HepG2 (cell line): Measurements from ENCODE around the gene OR2V2. TPM values are rescaled to one million over a fixed set of nuclear protein-coding genes. Genes with fewer than 3 reads are reported as not detected.

Experiments used
- ATAC-seq: fragments of 200-7000 bp; cut with Tn5 transposase; 3 replicates; pipeline ENCODE4 v1.9.1; 2020; ENCODE audit warnings: mild to moderate bottlenecking, moderate library complexity
- BruUV-seq: library from RNA; stranded (reverse); fragments of 400-500 nt; replicated peaks from 2 replicates; lab custom pipeline; 2021; lab: Mats Ljungman, UMichigan
- CTCF ChIA-PET: fragments of 300-600 bp; formaldehyde crosslinking; extraction: SDS; loops from one replicate; lab custom pipeline; 2021; ENCODE audit warnings: low total read pairs, inconsistent platforms, low intra/inter-chr PET ratio; lab: Yijun Ruan, JAX
- POLR2A ChIA-PET: fragments of 350-600 bp; sonication (Branson Sonifier 250); formaldehyde crosslinking; loops from one replicate; lab custom pipeline; 2020; ENCODE audit warnings: antibody characterized with exemption, inconsistent platforms; lab: Yijun Ruan, JAX
- DNase-seq: peaks from one replicate; pipeline ENCODE4 v3.0.0-alpha.2; 2015; ENCODE audit warnings: low spot score
- FAIRE-seq: peaks from 3 replicates; lab custom pipeline; 2011; peaks lifted over from hg19 to GRCh38; lab: Jason Lieb, UNC
- H2AFZ ChIP-seq: one replicate; pipeline ENCODE4 v1.6.1; 2011; ENCODE audit warnings: low read length, inconsistent platforms
- H3K27ac ChIP-seq: fragments of 300-600 bp; 3 replicates; pipeline ENCODE4 v1.8.0; 2011; ENCODE audit warnings: mixed run types, mild to moderate bottlenecking, mixed read lengths, low read length, inconsistent platforms; ENCODE audit not compliant: insufficient read depth; ENCODE audit errors: extremely low read length
- H3K27me3 ChIP-seq, 2 experiments: fragments of 200-600 bp in 1 of 2; 2 replicates in 1 of 2; 3 replicates in 1 of 2; pipeline versions ENCODE4 v1.6.0 to v1.8.0; 2011; ENCODE audit warnings: low read length in 2 of 2, mild to moderate bottlenecking in 2 of 2, moderate library complexity in 2 of 2, inconsistent platforms in 1 of 2; ENCODE audit not compliant: insufficient read depth in 2 of 2, control insufficient read depth in 1 of 2
- H3K36me3 ChIP-seq, 2 experiments: fragments of 200-600 bp in 1 of 2; replicated peaks in 1 of 2; 2 replicates in 1 of 2; 3 replicates in 1 of 2; pipeline versions ENCODE4 v1.5.1 to v1.8.0; 2011; ENCODE audit warnings: low read length in 2 of 2, inconsistent platforms in 1 of 2; ENCODE audit not compliant: insufficient read depth in 2 of 2, control insufficient read depth in 1 of 2
- H3K4me1 ChIP-seq: 2 replicates; pipeline ENCODE4 v1.5.1; 2012; ENCODE audit warnings: low read length, inconsistent platforms; ENCODE audit not compliant: insufficient read depth
- H3K4me2 ChIP-seq: 2 replicates; pipeline ENCODE4 v1.6.0; 2011; ENCODE audit warnings: low read depth, low read length, inconsistent platforms
- H3K4me3 ChIP-seq, 3 experiments: fragments of 200-600 bp in 1 of 3; sonication (generic), shearing (Covaris generic) in 1 of 3; replicated peaks in 1 of 3; 2 replicates each; pipeline ENCODE4 v1.5.1; 2011 to 2016; ENCODE audit warnings: low read length in 3 of 3, inconsistent platforms in 2 of 3, low read depth in 2 of 3, mild to moderate bottlenecking in 2 of 3, control low read depth in 1 of 3, mixed read lengths in 1 of 3; ENCODE audit not compliant: insufficient read depth in 1 of 3
- H3K79me2 ChIP-seq: one replicate; pipeline ENCODE4 v1.6.1; 2011; ENCODE audit warnings: low read length, inconsistent platforms; ENCODE audit not compliant: insufficient read depth
- H3K9ac ChIP-seq: 2 replicates; pipeline ENCODE4 v1.6.0; 2011; ENCODE audit warnings: mild to moderate bottlenecking, low read depth, low read length, inconsistent platforms; ENCODE audit not compliant: insufficient read depth
- H3K9me3 ChIP-seq: 2 replicates; pipeline ENCODE4 v1.5.1; 2012; ENCODE audit warnings: mild to moderate bottlenecking, low read length
- H4K20me1 ChIP-seq: 2 replicates; pipeline ENCODE4 v1.6.0; 2011; ENCODE audit warnings: inconsistent platforms, mild to moderate bottlenecking, low read length, moderate library complexity; ENCODE audit not compliant: insufficient read depth
- ATM ChIP-seq: fragments of 450-650 bp; IDR thresholded peaks from 2 replicates; pipeline ENCODE4 v1.7.1; 2017; ENCODE audit warnings: mild to moderate bottlenecking, borderline replicate concordance
- ELF1 ChIP-seq: sonication (generic); formaldehyde crosslinking; IDR thresholded peaks from 2 replicates; pipeline ENCODE4 v1.4.0; 2020; ENCODE audit warnings: missing genetic modification reagents
- KLF15 ChIP-seq: sonication (generic); formaldehyde crosslinking; IDR thresholded peaks from 2 replicates; pipeline ENCODE4 v1.8.1; 2023; ENCODE audit warnings: borderline replicate concordance, mild to moderate bottlenecking, inconsistent platforms, missing genetic modification reagents, mixed read lengths
- MYC ChIP-seq: sonication (generic); formaldehyde crosslinking; IDR thresholded peaks from 2 replicates; pipeline ENCODE4 v1.9.0; 2021; ENCODE audit warnings: missing genetic modification reagents, borderline replicate concordance
- NR3C1 ChIP-seq: sonication (generic); formaldehyde crosslinking; IDR thresholded peaks from 2 replicates; pipeline ENCODE4 v1.4.0; 2020; ENCODE audit warnings: missing genetic modification reagents
- ONECUT2 ChIP-seq: sonication (generic); formaldehyde crosslinking; IDR thresholded peaks from 2 replicates; pipeline ENCODE4 v1.4.0; 2020; ENCODE audit warnings: missing genetic modification reagents
- RBM39 ChIP-seq: fragments of 200-400 bp; formaldehyde crosslinking; IDR thresholded peaks from one replicate; pipeline ENCODE4 v1.6.1; 2018; ENCODE audit warnings: antibody characterized with exemption, mild to moderate bottlenecking, low read depth, low read length; ENCODE audit not compliant: poor library complexity, severe bottlenecking
- ZBTB14 ChIP-seq: sonication (generic); formaldehyde crosslinking; IDR thresholded peaks from 2 replicates; pipeline ENCODE4 v1.4.0; 2020; ENCODE audit warnings: missing genetic modification reagents
- ZNF598 ChIP-seq: sonication (generic); formaldehyde crosslinking; IDR thresholded peaks from 2 replicates; pipeline ENCODE4 v1.5.1; 2020; ENCODE audit warnings: mild to moderate bottlenecking, missing genetic modification reagents, borderline replicate concordance
- ZNF672 ChIP-seq: sonication (generic); formaldehyde crosslinking; IDR thresholded peaks from 2 replicates; pipeline ENCODE4 v1.8.1; 2022; ENCODE audit warnings: missing genetic modification reagents
- ZNF747 ChIP-seq: sonication (generic); formaldehyde crosslinking; IDR thresholded peaks from 2 replicates; pipeline ENCODE4 v1.8.1; 2023; ENCODE audit warnings: missing genetic modification reagents, mild to moderate bottlenecking, borderline replicate concordance
- WGBS: methylation state at CpG from one replicate; pipeline ENCODE4 v1.1.6; 2017; ENCODE audit warnings: low lambda C conversion rate; 5-methylcytosine and 5-hydroxymethylcytosine counted together
- in situ Hi-C: cut with HindIII; loops from 2 replicates; pipeline ENCODE4 v1.10.0; 2017; ENCODE audit warnings: low pct_unique_long_range_greater_than_20kb; ENCODE audit not compliant: extremely low pct_ligation_motif_present
- intact Hi-C: fragments of 100-400 bp; cut with micrococcal nuclease; formaldehyde crosslinking; loops from one replicate; pipeline ENCODE4 v1.10.0; 2022; ENCODE audit not compliant: unreplicated experiment
- polyA plus RNA-seq, 8 experiments: library from polyadenylated mRNA; depleted of rRNA in 3 of 8; stranded (reverse) in 7 of 8; unstranded in 1 of 8; fragments of >200 nt; fragmentation: Illumina TruSeq in 4 of 8; extraction: Trizol in 4 of 8; gene quantifications; 2 replicates each; pipeline versions ENCODE4 v1.2.1 to v1.2.3, GENCODE V29; 2011 to 2016; ENCODE audit warnings: low read depth in 4 of 8, missing spikeins in 1 of 8, mixed read lengths in 1 of 8; ENCODE audit not compliant: insufficient read depth in 1 of 8
- total RNA-seq, 5 experiments: library from RNA; depleted of rRNA; stranded (reverse); fragments of >200 nt; fragmentation: Illumina TruSeq; extraction: Trizol; gene quantifications; 2 replicates each; pipeline ENCODE4 v1.2.3, GENCODE V29; 2016; ENCODE audit warnings: low read depth in 1 of 5
- TF ChIP-seq, protein P1 (sequence below): sonication (generic); formaldehyde crosslinking; IDR thresholded peaks from 2 replicates; pipeline ENCODE4 v1.4.0; 2020; ENCODE audit warnings: missing genetic modification reagents
- TF ChIP-seq, protein P2 (sequence below): sonication (generic); formaldehyde crosslinking; IDR thresholded peaks from 2 replicates; pipeline ENCODE4 v1.5.1; 2020; ENCODE audit warnings: mild to moderate bottlenecking, missing genetic modification reagents, moderate library complexity
- TF ChIP-seq, protein P3 (sequence below): IDR thresholded peaks from 2 replicates; pipeline ENCODE4 v1.6.1; 2016; ENCODE audit warnings: missing compliant biosample characterization, missing genetic modification reagents, borderline replicate concordance

OR2V2 gene
- total and polyA plus RNA-seq, 2 of the 13 experiments (the other 11 are each of a cell fraction or from before 2014, with no cell fraction given): not detected

DNA sequence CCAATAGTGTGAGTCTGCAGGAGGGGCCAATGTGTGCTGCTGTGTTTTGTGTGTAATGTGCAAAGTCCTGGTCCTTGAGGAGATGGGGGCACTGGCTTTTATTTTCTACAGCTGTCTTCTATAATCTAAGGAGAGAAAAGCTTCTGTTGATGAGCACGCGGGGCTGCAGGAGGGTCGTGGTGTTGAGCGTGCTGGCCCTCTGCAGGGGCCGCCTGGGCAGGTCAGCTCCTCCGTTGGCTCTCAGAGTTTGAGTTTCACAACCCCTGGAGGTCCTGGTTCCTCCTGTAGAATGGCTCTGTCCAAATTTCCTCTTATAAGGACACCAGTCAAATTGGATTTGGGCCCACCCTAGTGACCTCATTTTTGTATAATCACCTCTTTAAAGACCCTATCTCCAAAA is 29.0 kb upstream of the OR2V2 start:
- in situ Hi-C loops: no loop called here
- no peak overlapping the region for H2AFZ ChIP-seq
- no peak overlapping the region for H3K9ac ChIP-seq
- FAIRE-seq: no peak
- H3K27ac ChIP-seq: no peak overlapping the region
- POLR2A ChIA-PET: no interaction called here
- no peaks in the 10 kb centered on the region for H3K36me3 ChIP-seq
- H3K9me3 ChIP-seq: no peaks in the 10 kb centered on the region
- no peak overlapping the region for H3K4me2 ChIP-seq
- H3K27me3 ChIP-seq: peaks cover 4 to 56% of the 10 kb centered on the region in 2 experiments
- no peak for TF ChIP-seq ELF1 (CRISPR knock-in tag)
- TF ChIP-seq ZNF598: no peak
- no peak for TF ChIP-seq ONECUT2 (CRISPR knock-in tag)
- no peak for TF ChIP-seq MYC (CRISPR knock-in tag)
- TF ChIP-seq ZBTB14 (CRISPR knock-in tag): no peak
- no peak for TF ChIP-seq NR3C1 (CRISPR knock-in tag)
- TF ChIP-seq, protein P1, sequence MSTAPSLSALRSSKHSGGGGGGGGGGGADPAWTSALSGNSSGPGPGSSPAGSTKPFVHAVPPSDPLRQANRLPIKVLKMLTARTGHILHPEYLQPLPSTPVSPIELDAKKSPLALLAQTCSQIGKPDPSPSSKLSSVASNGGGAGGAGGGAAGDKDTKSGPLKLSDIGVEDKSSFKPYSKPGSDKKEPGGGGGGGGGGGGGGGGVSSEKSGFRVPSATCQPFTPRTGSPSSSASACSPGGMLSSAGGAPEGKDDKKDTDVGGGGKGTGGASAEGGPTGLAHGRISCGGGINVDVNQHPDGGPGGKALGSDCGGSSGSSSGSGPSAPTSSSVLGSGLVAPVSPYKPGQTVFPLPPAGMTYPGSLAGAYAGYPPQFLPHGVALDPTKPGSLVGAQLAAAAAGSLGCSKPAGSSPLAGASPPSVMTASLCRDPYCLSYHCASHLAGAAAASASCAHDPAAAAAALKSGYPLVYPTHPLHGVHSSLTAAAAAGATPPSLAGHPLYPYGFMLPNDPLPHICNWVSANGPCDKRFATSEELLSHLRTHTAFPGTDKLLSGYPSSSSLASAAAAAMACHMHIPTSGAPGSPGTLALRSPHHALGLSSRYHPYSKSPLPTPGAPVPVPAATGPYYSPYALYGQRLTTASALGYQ (CRISPR knock-in tag): no peak
- no peak for TF ChIP-seq ZNF747 (CRISPR knock-in tag)
- no peak for TF ChIP-seq ZNF672 (CRISPR knock-in tag)
- no peak for TF ChIP-seq ATM
- TF ChIP-seq, protein P2, sequence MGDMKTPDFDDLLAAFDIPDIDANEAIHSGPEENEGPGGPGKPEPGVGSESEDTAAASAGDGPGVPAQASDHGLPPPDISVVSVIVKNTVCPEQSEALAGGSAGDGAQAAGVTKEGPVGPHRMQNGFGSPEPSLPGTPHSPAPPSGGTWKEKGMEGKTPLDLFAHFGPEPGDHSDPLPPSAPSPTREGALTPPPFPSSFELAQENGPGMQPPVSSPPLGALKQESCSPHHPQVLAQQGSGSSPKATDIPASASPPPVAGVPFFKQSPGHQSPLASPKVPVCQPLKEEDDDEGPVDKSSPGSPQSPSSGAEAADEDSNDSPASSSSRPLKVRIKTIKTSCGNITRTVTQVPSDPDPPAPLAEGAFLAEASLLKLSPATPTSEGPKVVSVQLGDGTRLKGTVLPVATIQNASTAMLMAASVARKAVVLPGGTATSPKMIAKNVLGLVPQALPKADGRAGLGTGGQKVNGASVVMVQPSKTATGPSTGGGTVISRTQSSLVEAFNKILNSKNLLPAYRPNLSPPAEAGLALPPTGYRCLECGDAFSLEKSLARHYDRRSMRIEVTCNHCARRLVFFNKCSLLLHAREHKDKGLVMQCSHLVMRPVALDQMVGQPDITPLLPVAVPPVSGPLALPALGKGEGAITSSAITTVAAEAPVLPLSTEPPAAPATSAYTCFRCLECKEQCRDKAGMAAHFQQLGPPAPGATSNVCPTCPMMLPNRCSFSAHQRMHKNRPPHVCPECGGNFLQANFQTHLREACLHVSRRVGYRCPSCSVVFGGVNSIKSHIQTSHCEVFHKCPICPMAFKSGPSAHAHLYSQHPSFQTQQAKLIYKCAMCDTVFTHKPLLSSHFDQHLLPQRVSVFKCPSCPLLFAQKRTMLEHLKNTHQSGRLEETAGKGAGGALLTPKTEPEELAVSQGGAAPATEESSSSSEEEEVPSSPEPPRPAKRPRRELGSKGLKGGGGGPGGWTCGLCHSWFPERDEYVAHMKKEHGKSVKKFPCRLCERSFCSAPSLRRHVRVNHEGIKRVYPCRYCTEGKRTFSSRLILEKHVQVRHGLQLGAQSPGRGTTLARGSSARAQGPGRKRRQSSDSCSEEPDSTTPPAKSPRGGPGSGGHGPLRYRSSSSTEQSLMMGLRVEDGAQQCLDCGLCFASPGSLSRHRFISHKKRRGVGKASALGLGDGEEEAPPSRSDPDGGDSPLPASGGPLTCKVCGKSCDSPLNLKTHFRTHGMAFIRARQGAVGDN (CRISPR knock-in tag): no peak
- TF ChIP-seq, protein P3, sequence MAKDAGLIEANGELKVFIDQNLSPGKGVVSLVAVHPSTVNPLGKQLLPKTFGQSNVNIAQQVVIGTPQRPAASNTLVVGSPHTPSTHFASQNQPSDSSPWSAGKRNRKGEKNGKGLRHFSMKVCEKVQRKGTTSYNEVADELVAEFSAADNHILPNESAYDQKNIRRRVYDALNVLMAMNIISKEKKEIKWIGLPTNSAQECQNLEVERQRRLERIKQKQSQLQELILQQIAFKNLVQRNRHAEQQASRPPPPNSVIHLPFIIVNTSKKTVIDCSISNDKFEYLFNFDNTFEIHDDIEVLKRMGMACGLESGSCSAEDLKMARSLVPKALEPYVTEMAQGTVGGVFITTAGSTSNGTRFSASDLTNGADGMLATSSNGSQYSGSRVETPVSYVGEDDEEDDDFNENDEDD (CRISPR knock-in tag): no peak
- no peak for TF ChIP-seq RBM39
- no peak for TF ChIP-seq KLF15 (CRISPR knock-in tag)
- TF ChIP-seq, all 625 proteins: peak for 0
- no peaks in the 10 kb centered on the region for H3K4me1 ChIP-seq
- no peak for DNase-seq
- no peak for ATAC-seq
- 40% methylated on average over 3 of the region's 6 CpGs for WGBS
- no peak overlapping the region for H3K4me3 ChIP-seq
- H3K79me2 ChIP-seq: no peaks in the 10 kb centered on the region
- no TSS peak for BruUV-seq
- intact Hi-C loops: no loop called here
- CTCF ChIA-PET: no interaction called here
- no peaks in the 10 kb centered on the region for H4K20me1 ChIP-seq
